Measurements from ENCODE around the gene TSPAN15.

The TSPAN15 gene

DNA sequence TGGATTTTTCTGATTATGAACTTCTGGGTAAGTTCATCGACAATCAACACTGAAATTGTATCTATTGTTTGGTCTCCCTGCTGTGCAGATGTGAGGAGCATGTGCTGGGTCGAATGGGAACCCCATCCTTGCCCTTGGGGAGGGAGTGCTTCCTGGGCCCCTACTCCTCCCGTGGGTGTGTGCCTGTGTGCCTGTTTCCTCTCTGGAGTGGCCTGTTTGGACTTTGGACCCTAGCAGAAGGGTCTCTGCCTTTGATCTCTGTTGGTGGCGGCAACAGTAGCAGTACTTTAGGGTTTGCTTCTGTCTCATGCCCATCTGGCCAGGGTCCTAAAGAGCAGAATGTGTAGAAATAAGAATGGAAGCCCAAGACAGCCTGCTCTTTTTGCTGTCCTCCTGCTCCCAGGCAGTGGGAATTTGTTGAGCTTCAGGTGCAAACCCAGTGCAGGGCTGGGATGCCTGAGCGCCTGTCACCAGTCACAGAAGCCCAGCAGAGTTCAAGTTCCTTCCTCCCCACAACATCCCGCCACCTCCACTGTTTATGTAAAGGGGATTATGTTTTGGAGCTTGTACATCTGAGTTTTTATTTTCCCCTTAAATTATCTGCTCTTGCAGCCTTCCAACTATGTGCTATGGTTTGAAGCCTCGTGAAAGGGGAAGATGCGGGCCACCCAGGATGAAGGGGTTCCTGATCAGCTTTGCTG, 33.1 kb upstream of the TSPAN15 start:
- DNase-seq, result no peak

GRCh38 chr10:69419096-69419743, 32.0 kb upstream of the TSPAN15 start:
- no peak for DNase-seq

- no peak for DNase-seq
Measured at GRCh38 chr10:69419744-69420126, 31.5 kb upstream of the TSPAN15 start.

- peak; percentile 52 for DNase-seq
Measured at GRCh38 chr10:69421611-69422308, 29.5 kb upstream of the TSPAN15 start.

DNA sequence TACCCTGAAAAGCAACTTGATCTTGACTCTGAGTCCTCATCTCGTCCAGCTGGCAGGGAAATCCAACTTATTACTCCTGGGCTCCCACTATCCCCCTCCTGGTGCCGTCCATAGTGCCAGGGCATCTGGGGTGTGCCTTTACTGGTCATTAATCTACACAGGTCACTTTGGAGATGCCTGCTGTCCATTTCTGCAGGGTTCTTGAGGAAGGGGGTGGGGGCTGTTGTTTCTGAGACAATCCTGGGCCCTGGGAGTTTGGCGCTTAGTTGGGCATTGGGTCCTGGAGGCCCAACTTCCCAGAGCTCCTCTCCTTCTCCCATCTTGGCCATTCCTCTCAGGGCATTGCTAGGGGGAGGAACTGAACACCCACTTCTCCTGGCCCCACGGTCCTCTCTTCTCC, 28.6 kb upstream of the TSPAN15 start:
- DNase-seq, result no peak

- DNase-seq, result no peak
Measured at GRCh38 chr10:69425041-69425440, 26.2 kb upstream of the TSPAN15 start.

DNA sequence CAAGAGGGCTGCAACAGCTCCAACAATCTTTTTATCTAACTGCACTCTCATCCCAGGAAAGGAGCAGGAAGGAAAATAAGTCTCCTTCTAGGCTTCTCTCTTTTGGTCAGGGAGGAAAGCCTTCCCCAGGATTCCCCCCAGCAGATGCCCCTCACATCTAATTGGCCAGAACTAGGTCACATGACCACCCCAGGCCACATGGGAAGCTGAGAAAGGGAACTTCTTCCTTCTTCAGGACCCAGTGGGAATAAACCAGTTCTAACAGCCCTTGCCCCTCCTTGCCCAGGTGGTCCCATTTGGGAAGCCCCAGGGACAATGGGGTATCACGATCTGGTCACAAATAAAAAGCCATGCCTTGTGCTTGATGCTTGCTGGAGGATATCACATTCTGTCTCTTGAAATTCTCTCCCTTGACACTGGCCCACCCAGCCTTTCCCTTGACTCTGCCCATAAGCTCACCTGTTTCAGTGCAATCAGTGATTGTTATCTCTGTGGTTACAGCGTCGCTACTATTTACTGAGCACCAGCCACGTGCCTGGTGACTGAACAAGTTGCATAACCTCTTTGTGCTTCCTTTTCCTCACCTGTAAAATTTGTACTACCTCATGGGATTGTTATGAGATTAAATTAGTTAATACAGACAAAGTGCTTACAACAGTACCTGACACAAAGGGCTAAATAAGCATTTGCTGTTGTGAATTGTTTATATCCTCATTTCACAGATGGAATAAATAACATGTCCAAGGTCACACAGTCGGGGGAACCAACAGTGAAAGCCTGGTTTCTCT, 25.6 kb upstream of the TSPAN15 start:
- DNase-seq, result no peak

DNA sequence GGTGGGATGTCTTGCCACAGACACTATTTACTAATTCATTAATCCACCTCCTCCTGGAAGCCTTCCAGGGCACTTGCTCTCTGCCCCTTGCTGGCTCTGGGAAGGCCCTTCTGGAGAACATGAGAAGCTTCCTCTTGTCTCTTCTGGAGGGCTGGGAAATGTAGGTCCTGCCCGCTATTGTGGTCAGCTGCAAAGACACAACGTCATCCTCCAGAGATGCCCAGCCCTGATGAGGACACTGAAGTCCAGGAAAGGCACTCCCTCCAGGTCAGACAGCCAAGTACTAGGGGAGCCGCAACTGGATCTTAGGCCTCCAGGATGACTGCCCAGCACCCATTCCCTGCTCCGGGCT, 24.9 kb upstream of the TSPAN15 start:
- DNase-seq, result no peak

DNA sequence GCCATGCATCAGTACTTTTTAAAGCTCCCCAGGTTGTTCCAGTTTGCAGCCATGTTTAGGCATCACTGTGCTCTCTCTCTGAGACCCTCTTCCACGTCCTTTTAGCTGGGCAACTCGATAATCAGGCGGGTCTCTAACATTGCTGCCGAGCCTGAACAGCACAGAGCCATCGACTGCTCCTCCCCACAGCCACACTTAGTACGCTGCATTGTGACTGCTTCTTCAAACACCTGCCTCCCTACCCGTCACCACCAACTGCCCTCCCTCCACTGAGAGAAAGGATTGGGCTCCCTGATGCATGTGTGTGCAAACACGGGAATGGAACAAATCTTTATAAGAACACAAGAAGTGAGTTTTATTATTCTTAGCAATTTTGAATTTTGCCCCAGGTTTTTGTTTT, 23.1 kb upstream of the TSPAN15 start:
- DNase-seq, result peak; percentile 58

- no peak for DNase-seq
Measured at GRCh38 chr10:69434169-69434568, 17.1 kb upstream of the TSPAN15 start.

DNA sequence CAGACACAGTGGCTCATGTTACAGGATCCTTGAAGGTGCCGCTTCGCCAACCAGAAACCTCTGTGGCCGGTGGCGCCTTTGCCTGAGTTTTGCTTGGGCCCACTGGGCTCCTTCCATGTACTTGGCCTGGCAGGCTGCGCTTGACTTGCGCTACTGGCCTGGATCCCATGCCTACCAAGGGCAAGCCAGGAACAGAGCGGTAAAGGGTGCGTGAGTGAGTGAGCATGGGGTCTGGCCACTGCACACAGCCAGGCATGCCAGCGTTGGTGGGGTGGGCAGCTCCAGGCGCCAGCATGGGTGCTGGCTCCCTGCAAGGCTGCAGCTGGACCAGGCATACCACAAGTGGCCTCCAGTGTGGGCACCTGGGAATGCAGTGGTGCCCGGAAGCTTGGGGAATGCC, 16.3 kb upstream of the TSPAN15 start:
- DNase-seq, result no peak

DNA sequence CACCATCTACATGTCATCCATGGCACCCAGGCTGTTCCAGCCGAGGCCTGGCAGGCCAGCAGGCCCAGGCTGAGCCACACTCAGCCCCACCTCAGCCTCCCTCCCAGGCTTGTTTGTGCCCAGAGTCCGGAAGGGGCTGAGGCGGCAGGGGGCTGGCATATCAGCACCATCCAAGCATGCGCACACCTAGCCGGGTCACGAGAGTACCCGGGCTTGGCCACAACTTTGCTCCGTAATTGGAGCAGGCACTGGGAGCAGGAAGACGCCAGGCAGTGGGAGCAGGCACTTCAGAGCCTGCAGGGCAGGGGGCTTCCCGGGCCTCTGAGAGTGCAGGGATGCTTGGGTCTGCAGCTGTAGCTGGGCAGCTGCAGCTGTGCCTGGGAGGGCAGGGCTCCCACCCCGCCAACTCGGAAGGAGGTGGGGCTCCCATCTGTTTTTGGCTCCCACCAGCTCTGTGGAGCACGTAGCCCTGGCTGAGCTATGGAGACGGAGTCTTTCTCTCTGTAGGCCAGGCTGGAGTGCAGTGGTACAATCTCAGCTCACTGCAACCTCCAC, 15.2 kb upstream of the TSPAN15 start:
- DNase-seq, result no peak

DNA sequence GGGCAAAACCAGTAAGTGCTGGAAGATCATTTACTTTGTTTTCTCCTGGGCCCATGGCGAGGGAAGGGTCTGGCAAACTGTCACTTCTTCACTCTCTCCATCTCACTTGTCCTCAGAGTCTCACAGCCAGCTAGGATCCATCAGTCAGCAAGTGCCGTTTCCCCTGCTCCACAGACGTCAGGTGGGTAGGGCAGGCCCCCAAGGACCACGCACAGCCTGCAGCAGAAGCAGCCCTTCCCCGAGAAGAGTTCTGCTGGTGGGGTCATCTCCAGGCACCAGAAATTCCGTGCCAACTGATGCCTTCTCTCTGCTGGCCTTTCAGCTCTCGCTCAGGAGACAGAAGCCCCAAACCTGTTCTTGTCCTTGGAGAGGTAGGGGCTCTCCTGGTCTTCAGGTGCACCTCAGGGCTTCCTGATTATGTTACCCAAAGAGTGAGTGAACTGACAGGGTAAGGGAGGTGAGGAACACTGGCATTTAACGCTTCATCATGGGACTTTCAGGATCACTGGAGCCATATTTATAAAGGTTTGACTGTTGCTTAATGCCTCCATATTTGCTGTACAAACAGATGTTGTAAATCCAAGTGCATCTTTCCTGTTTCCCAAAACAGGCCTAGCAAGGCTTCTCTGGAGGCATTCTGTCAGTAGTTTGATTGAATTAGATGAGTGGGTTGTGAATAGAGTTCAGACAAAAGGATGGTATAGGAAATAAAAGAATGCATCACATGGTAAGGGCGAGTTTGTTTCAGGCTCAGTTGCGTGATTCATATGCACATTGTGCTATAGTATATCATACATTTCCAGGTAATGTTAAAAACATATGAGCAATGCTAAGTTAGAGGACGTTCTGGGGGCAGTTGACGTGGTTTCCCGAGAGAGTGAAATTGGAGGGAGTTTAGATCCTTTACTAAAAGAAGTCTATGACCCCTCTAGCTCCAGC, 13.7 kb upstream of the TSPAN15 start:
- DNase-seq, result no peak

DNA sequence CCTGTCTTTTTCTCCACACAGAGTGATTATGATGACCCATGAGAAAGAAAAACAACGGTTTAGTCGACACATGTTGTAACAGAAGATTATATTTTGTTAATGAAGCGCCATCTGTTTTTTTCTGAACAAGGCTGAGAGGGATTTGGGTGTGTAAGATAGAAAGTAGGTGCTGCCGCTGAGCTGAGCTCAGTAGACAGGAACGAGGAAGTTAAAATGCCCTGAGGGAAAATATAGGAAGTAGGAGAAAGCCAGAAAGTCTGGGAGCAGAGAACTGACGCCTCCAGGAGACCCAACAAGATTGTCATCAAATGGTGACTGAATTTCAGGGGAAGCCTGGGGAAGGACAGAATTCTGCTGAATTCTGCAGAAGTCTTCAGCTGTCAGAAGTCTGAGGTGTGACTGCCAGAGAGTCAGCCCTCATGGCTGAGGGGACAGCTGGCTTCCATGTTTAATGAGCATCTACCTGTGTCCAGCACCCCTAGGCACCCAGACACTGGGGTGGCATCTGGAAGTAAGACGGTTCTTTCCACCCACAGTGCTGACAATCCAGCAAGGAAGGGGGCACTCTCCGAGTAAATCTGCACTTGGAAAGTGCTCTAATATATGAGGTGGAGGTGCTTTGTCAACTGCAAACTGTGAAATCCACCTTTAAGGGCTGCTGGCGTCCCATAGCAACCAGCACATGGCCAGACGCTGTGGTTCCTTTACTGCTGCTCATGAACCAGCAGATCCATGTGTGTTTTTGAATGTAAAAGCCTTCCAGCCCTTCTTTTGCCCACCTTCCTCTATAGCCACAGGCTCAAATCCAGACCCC, 12.5 kb upstream of the TSPAN15 start:
- DNase-seq, result no peak

GRCh38 chr10:69439350-69439739, 11.9 kb upstream of the TSPAN15 start:
- no peak for DNase-seq

GRCh38 chr10:69439813-69440506, 11.3 kb upstream of the TSPAN15 start:
- no peak for DNase-seq

- DNase-seq, result no peak
Measured at GRCh38 chr10:69443354-69443753, 7.9 kb upstream of the TSPAN15 start.

DNA sequence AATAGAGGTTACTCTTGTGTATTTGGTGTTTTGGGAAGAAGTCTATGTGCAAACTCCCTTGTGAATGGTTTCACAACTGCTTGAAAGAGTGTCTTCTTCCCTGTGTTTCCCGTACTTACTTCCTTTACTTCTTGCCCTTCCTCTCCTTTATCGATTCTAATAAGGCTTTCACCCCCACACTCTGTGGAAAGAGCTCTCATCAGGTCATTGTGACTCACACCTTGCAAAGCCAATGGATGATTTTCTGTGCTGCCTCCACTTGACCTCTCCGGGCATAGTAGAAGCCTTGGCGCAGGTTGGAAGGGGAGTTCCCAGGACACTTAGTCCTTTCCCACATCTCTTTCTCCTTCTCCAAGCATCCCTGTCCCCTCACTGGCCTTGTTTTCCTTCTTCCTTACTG, 6.2 kb upstream of the TSPAN15 start:
- no peak for DNase-seq

- no peak for DNase-seq
Measured at GRCh38 chr10:69446229-69446628, 5.0 kb upstream of the TSPAN15 start.

- DNase-seq, result no peak
Measured at GRCh38 chr10:69446650-69447151, 4.6 kb upstream of the TSPAN15 start.
